NT2/D1 (cell line): ENCODE data around the gene TLK1.

Experiments used
- DNase-seq: peaks from one replicate; pipeline ENCODE4 v3.0.0-alpha.2; 2011; ENCODE audit warnings: low read depth, low spot score
- H3K27me3 ChIP-seq: 2 replicates; pipeline ENCODE4 v1.6.0; 2011; ENCODE audit warnings: mild to moderate bottlenecking; ENCODE audit not compliant: insufficient read length, insufficient read depth
- H3K36me3 ChIP-seq: 2 replicates; pipeline ENCODE4 v1.6.1; 2011; ENCODE audit warnings: mild to moderate bottlenecking, low read length, mixed read lengths; ENCODE audit not compliant: insufficient read depth, insufficient read length
- H3K4me1 ChIP-seq: 2 replicates; pipeline ENCODE4 v1.5.1; 2011; ENCODE audit not compliant: insufficient read depth, insufficient read length
- H3K4me3 ChIP-seq: 2 replicates; pipeline ENCODE4 v1.5.1; 2011; ENCODE audit warnings: low read depth; ENCODE audit not compliant: insufficient read length
- H3K9ac ChIP-seq: 2 replicates; pipeline ENCODE4 v1.6.0; 2011; ENCODE audit warnings: low read depth; ENCODE audit not compliant: insufficient read length
- H3K9me3 ChIP-seq: 2 replicates; pipeline ENCODE4 v1.5.1; 2011; ENCODE audit warnings: mild to moderate bottlenecking, low read length; ENCODE audit not compliant: insufficient read depth
- SUZ12 ChIP-seq: IDR thresholded peaks from 2 replicates; pipeline ENCODE4 v1.6.1; 2011; ENCODE audit not compliant: insufficient read length, insufficient read depth; ENCODE audit errors: extremely low read depth
- YY1 ChIP-seq: IDR thresholded peaks from 2 replicates; pipeline ENCODE4 v1.6.1; 2011; ENCODE audit not compliant: insufficient read length, insufficient read depth
- ZNF274 ChIP-seq: IDR thresholded peaks from 2 replicates; pipeline ENCODE4 v1.6.1; 2011; ENCODE audit warnings: mild to moderate bottlenecking, low read depth, low read length

TLK1 gene

DNA sequence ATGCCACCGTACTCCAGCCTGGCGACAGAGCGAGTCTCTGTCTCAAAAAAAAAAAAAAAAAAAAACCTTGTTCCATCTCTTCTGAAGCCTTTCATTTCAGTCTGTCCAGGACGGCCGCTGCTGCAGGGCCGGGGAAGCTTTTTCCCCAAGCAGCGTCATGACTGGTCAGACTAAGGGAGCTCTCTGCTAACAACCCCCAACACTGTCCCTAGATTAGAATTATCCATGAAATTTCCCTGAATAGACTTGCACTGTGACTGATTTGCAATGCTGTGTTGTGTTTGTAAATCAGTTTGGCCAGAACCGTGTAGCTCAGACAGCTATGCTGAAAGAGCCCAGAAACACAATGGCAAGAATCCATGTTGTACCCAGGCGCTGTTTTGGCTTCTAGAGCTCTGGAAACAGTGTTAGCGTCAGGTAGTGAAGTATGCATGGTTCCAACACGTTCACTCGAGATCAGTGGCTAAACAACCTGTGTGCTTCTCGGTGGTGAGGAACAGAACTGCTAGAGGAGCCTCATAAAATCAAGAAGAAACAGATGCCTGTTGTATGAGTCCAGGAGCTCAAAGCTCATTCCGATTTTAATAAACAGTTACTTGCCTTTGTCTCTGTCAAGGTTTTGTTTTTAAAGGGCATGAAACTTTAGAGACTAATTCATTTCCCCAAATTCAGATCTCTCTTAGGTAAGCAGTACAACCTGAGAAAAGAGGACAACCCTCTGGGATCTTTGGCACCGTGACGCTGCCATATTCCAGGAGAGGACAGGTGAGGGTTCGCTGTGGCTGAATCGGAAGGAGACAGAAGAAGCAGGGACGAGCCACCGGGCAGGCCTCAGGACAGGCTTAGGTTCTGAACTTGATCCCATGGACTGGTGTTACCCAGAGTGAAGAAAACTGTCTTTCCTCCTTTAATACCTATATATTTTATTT lies 188.1 kb downstream of the TLK1 start:
- Histone ChIP-seq H3K36me3 (peaks cover 17% of the 10 kb centered on the region), H3K4me1 (peaks cover 12% of the 10 kb centered on the region), H3K9ac (no peak overlapping the region), H3K4me3 (no peak overlapping the region), H3K27me3 (no peaks in the 10 kb centered on the region), H3K9me3 (no peaks in the 10 kb centered on the region)
- TF ChIP-seq ZNF274 (no peak), SUZ12 (no peak)
- no peak for DNase-seq

DNA sequence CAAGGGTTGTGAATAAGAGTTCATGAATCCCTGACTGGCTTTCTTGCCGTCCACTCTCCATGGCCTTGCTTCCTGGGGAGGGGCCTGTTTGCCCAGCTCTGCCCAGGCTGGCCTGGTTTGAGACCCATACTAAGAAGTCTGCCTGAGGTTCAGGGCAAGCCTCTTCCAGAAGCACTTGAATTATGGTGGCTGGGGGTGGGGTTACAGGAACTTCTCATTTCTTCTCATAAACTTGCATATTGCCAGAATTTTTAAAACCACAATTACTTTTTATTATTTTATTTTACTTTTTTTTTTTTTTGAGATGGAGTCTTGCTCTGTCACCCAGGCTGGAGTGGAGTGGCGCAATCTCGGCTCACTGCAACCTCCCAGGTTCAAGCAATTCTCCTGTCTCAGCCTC lies 189.6 kb downstream of the TLK1 start:
- TF ChIP-seq YY1: no peak
- TF ChIP-seq SUZ12: no peak
- no peak for TF ChIP-seq ZNF274
- no peaks in the 10 kb centered on the region for H3K27me3 ChIP-seq

DNA sequence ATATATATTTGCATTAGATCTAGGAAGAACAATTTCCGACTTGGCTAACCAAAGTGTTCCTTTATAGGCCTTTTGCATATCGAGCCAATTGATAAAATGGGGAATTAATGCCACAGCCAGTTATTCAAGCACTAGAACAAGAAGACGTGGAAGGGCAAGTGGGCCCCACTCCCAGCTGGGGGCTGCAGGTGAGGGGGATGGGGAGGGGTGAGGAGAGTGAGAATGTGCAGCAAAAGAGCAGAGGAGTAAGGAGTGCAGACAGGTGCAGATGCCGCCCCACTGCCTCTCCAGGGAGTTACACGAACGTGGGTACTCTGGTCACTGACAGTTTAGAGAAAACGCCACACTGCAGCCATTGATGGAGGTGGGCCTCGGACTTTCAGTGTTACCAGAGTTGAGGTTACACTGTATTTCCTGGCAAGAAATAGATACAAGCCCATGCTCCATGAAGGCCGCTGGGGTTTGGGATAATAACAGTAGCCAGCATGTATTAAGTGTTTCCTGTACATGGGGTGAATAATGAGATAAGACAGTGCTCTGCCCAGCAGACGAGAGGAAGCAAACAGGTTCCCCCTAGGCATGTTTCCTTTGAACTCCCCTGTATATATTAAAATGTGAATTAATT lies 190.7 kb downstream of the TLK1 start:
- no peak for DNase-seq
- TF ChIP-seq YY1: no peak
- TF ChIP-seq SUZ12: no peak
- no peak for TF ChIP-seq ZNF274
- Histone ChIP-seq H3K4me3 (no peak overlapping the region), H3K9ac (no peak overlapping the region), H3K9me3 (no peaks in the 10 kb centered on the region), H3K27me3 (no peaks in the 10 kb centered on the region), H3K4me1 (peaks cover 7% of the 10 kb centered on the region), H3K36me3 (peaks cover 43% of the 10 kb centered on the region)

More for the DNA sequence above, 189.6 kb downstream of the TLK1 start:
- no peaks in the 10 kb centered on the region for H3K9me3 ChIP-seq
- H3K9ac ChIP-seq: no peak overlapping the region
- H3K4me1 ChIP-seq: peaks cover 12% of the 10 kb centered on the region
- H3K4me3 ChIP-seq: no peak overlapping the region
- H3K36me3 ChIP-seq: peaks cover 32% of the 10 kb centered on the region
- no peak for DNase-seq

DNA sequence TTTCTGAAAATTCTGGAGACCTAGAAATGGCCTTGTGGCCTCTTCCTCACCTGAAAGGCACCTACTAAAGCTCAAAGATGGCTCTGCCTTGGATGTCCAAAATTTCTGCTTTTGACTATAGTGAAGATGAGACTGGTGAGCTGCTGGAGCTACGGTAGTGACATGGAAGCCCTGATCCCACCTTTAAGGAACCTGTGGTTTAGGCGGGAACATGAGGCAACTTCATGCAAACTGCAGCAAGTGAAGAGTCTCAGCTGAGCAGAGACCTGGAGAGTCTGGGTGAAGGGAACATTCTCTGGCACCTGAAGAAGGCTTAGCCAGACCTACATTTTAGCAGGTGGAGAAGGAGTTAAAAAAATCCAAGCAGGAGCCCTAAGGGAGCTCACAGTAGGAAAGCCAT lies 191.7 kb downstream of the TLK1 start:
- TF ChIP-seq SUZ12: no peak
- no peak for TF ChIP-seq ZNF274
- TF ChIP-seq YY1: no peak
- Histone ChIP-seq H3K4me1 (peaks cover 3% of the 10 kb centered on the region), H3K9me3 (no peaks in the 10 kb centered on the region), H3K4me3 (no peak overlapping the region), H3K9ac (no peak overlapping the region), H3K36me3 (peaks cover 52% of the 10 kb centered on the region), H3K27me3 (no peaks in the 10 kb centered on the region)
- DNase-seq: no peak

DNA sequence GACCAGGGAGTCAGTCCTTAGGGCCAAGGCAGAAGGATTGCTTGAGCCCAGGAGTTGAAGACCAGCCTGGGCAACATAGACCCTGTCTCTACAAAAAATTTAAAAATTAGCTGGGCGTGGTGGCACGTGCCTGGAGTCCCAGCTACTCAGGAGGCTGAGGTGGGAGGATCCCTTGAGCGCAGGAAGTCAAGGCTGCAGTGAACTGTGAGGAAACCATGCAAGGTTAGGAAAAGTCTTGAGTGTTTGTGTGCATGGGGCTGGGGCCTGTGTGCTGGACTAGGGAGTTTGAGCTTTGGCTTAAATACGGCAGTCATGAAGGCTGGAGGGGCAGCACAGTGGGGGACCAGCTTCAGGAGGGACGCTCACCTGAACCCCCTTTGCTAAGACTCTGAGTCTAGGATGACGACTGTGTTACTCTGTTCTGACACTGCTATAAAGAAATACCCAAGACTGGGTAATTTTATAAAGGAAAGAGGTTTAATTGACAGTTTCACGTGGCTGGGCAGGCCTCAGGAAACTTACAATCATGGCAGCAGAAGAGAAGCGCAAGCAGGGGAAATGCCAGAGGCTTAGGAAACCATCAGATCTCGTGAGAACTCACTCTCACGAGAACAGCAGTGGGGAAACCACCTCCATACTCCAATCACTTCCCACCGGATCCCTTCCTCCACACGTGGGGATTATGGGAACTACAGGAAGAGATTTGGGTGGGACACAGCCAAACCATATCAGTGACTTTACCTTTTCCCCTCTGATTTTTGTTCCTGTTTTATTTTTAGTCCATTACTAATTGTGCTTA lies 192.3 kb downstream of the TLK1 start:
- no peaks in the 10 kb centered on the region for H3K4me1 ChIP-seq
- DNase-seq: no peak
- TF ChIP-seq SUZ12 (no peak), YY1 (no peak), ZNF274 (no peak)
- no peaks in the 10 kb centered on the region for H3K9me3 ChIP-seq
- H3K36me3 ChIP-seq: peaks cover 58% of the 10 kb centered on the region
- no peak overlapping the region for H3K9ac ChIP-seq
- no peak overlapping the region for H3K4me3 ChIP-seq
- H3K27me3 ChIP-seq: no peaks in the 10 kb centered on the region

DNA sequence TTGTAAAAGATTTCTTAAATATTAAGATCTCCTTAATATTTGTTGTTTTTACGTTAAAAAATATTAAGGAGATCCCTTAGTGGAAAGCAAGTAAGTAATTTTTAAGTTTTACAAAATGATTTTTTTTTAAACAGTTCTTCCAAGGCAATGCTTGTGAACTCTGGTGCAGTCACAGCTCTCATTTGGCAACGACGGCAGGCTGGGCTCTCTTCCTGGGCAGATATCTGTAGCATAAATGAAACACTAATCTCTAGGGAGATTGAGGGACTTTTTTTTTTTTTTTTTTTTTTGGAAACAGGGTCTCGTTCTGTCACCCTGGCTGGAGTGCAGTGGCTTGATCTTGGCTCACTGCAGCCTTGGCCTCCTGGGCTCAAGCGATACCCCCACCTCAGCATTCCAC lies 193.1 kb downstream of the TLK1 start:
- Histone ChIP-seq H3K9me3 (no peaks in the 10 kb centered on the region), H3K9ac (no peak overlapping the region), H3K36me3 (peaks cover 63% of the 10 kb centered on the region), H3K4me1 (no peaks in the 10 kb centered on the region), H3K27me3 (no peaks in the 10 kb centered on the region), H3K4me3 (no peak overlapping the region)
- no peak for DNase-seq
- TF ChIP-seq ZNF274: no peak
- no peak for TF ChIP-seq YY1
